Mesendoderm (in vitro differentiated cells): ENCODE results near the gene KLF15.

Source experiments
- DNase-seq: peaks from one replicate; pipeline ENCODE4 v3.0.0; 2013
- H2AK5ac ChIP-seq: 2 replicates; pipeline ENCODE4 v1.6.1; 2013; ENCODE audit warnings: low read length, inconsistent platforms
- H2BK120ac ChIP-seq: 2 replicates; pipeline ENCODE4 v1.6.1; 2013; ENCODE audit warnings: low read depth, mild to moderate bottlenecking, low read length, moderate library complexity, mixed read lengths
- H2BK15ac ChIP-seq: replicated peaks from 2 replicates; pipeline ENCODE4 v1.6.1; 2013; ENCODE audit warnings: low read depth, mild to moderate bottlenecking, moderate library complexity
- H2BK5ac ChIP-seq: 2 replicates; pipeline ENCODE4 v1.6.1; 2013; ENCODE audit warnings: low read length, inconsistent platforms
- H3K18ac ChIP-seq: 2 replicates; pipeline ENCODE4 v1.6.1; 2013; ENCODE audit warnings: mild to moderate bottlenecking, low read length, mixed read lengths
- H3K23ac ChIP-seq: one replicate; pipeline ENCODE4 v1.6.1; 2013; ENCODE audit warnings: low read length
- H3K27ac ChIP-seq: 2 replicates; pipeline ENCODE4 v1.5.1; 2013; ENCODE audit warnings: low read depth, mild to moderate bottlenecking, inconsistent platforms, low read length, moderate library complexity
- H3K27me3 ChIP-seq: 2 replicates; pipeline ENCODE4 v1.6.1; 2013; ENCODE audit warnings: low read length, control low read depth, mild to moderate bottlenecking, inconsistent platforms; ENCODE audit not compliant: insufficient read depth, poor library complexity
- H3K36me3 ChIP-seq: 2 replicates; pipeline ENCODE4 v1.6.1; 2013; ENCODE audit warnings: low read length, inconsistent platforms; ENCODE audit not compliant: control insufficient read depth, insufficient read depth
- H3K4ac ChIP-seq: one replicate; pipeline ENCODE4 v1.6.1; 2013; ENCODE audit warnings: low read depth, mild to moderate bottlenecking, low read length, moderate library complexity
- H3K4me1 ChIP-seq: 2 replicates; pipeline ENCODE4 v1.6.1; 2013; ENCODE audit warnings: low read depth, low read length, inconsistent platforms; ENCODE audit not compliant: control insufficient read depth
- H3K4me2 ChIP-seq: 2 replicates; pipeline ENCODE4 v1.6.1; 2013; ENCODE audit warnings: low read length
- H3K4me3 ChIP-seq: 2 replicates; pipeline ENCODE4 v1.5.1; 2013; ENCODE audit warnings: mild to moderate bottlenecking, low read length
- H3K56ac ChIP-seq: one replicate; pipeline ENCODE4 v1.6.1; 2013; ENCODE audit warnings: low read length
- H3K79me1 ChIP-seq: 2 replicates; pipeline ENCODE4 v1.6.1; 2013; ENCODE audit warnings: low read length, inconsistent platforms
- H3K79me2 ChIP-seq: 2 replicates; pipeline ENCODE4 v1.6.1; 2013; ENCODE audit warnings: mild to moderate bottlenecking, low read length; ENCODE audit not compliant: control insufficient read depth, insufficient read depth
- H3K9ac ChIP-seq: 2 replicates; pipeline ENCODE4 v1.6.1; 2013; ENCODE audit warnings: low read length, inconsistent platforms
- H4K5ac ChIP-seq: one replicate; pipeline ENCODE4 v1.6.1; 2013; ENCODE audit warnings: low read length
- H4K8ac ChIP-seq: one replicate; pipeline ENCODE4 v1.6.1; 2013; ENCODE audit warnings: low read depth, mild to moderate bottlenecking, control low read depth, low read length, moderate library complexity
- WGBS: extraction: QIAGEN DNeasy Blood & Tissue Kit; methylation state at CpG from one replicate; pipeline ENCODE4 v1.1.7; 2013; ENCODE audit warnings: low lambda C conversion rate, missing lambda C conversion rate; ENCODE audit not compliant: insufficient coverage; ENCODE audit errors: extremely low coverage; 5-methylcytosine and 5-hydroxymethylcytosine counted together

KLF15 gene

GRCh38 chr3:126322181-126322967 is 34.8 kb downstream of the KLF15 start:
- Histone ChIP-seq H3K79me1 (no peaks in the 10 kb centered on the region), H4K8ac (no peak overlapping the region), H2BK5ac (no peak overlapping the region), H4K5ac (no peak overlapping the region), H3K27me3 (no peaks in the 10 kb centered on the region), H3K79me2 (no peaks in the 10 kb centered on the region), H3K4ac (no peak overlapping the region), H3K4me2 (no peak overlapping the region), H3K23ac (no peak overlapping the region), H3K56ac (no peak overlapping the region), H3K27ac (no peak overlapping the region), H3K4me1 (no peaks in the 10 kb centered on the region), H2BK120ac (no peak overlapping the region), H3K9ac (no peak overlapping the region), H3K18ac (no peak overlapping the region), H2BK15ac (no peak overlapping the region), H2AK5ac (no peak overlapping the region), H3K36me3 (no peaks in the 10 kb centered on the region), H3K4me3 (no peak overlapping the region)
- no CpG with 5 or more reads among the region's 9 CpGs for WGBS
- DNase-seq = no peak

- no peaks in the 10 kb centered on the region for H3K79me1 ChIP-seq
- no peak overlapping the region for H2BK120ac ChIP-seq
- no peak overlapping the region for H4K8ac ChIP-seq
- no peaks in the 10 kb centered on the region for H3K36me3 ChIP-seq
- no peak overlapping the region for H3K56ac ChIP-seq
- DNase-seq = no peak
- no peak overlapping the region for H2BK15ac ChIP-seq
- no peak overlapping the region for H4K5ac ChIP-seq
- no peaks in the 10 kb centered on the region for H3K4me1 ChIP-seq
- H3K9ac ChIP-seq = no peak overlapping the region
- H3K27ac ChIP-seq = no peak overlapping the region
- no CpG with 5 or more reads among the region's 9 CpGs for WGBS
- no peak overlapping the region for H3K4me3 ChIP-seq
- H3K27me3 ChIP-seq = no peaks in the 10 kb centered on the region
- H2AK5ac ChIP-seq = no peak overlapping the region
- H3K4ac ChIP-seq = no peak overlapping the region
- no peaks in the 10 kb centered on the region for H3K79me2 ChIP-seq
- no peak overlapping the region for H3K18ac ChIP-seq
- H2BK5ac ChIP-seq = no peak overlapping the region
- H3K23ac ChIP-seq = no peak overlapping the region
- H3K4me2 ChIP-seq = no peak overlapping the region
Measured at GRCh38 chr3:126321490-126321889, 35.7 kb downstream of the KLF15 start.

- Histone ChIP-seq H3K56ac (no peak overlapping the region), H3K27ac (no peak overlapping the region), H2BK120ac (no peak overlapping the region), H3K4ac (no peak overlapping the region), H2BK15ac (no peak overlapping the region), H3K27me3 (no peaks in the 10 kb centered on the region), H3K4me2 (no peak overlapping the region), H3K36me3 (no peaks in the 10 kb centered on the region), H3K4me3 (no peak overlapping the region), H3K18ac (no peak overlapping the region), H3K9ac (no peak overlapping the region), H2BK5ac (no peak overlapping the region), H3K79me2 (no peaks in the 10 kb centered on the region), H2AK5ac (no peak overlapping the region), H4K5ac (no peak overlapping the region), H3K23ac (no peak overlapping the region), H4K8ac (no peak overlapping the region), H3K79me1 (no peaks in the 10 kb centered on the region), H3K4me1 (no peaks in the 10 kb centered on the region)
- WGBS = no CpG with 5 or more reads among the region's 7 CpGs
- no peak for DNase-seq
Measured at GRCh38 chr3:126320517-126321293, 36.5 kb downstream of the KLF15 start.

- Histone ChIP-seq H3K56ac (no peak overlapping the region), H3K4ac (no peak overlapping the region), H3K23ac (no peak overlapping the region), H3K27ac (no peak overlapping the region), H2BK15ac (no peak overlapping the region), H3K4me2 (no peak overlapping the region), H4K5ac (no peak overlapping the region), H2BK120ac (no peak overlapping the region), H3K4me3 (no peak overlapping the region), H3K27me3 (no peaks in the 10 kb centered on the region), H3K36me3 (no peaks in the 10 kb centered on the region), H3K79me2 (no peaks in the 10 kb centered on the region), H2BK5ac (no peak overlapping the region), H4K8ac (no peak overlapping the region), H3K9ac (no peak overlapping the region), H3K4me1 (no peaks in the 10 kb centered on the region), H3K18ac (no peak overlapping the region), H3K79me1 (no peaks in the 10 kb centered on the region), H2AK5ac (no peak overlapping the region)
- DNase-seq = no peak
- no CpG with 5 or more reads among the region's 6 CpGs for WGBS
Measured at GRCh38 chr3:126319701-126320295, 37.4 kb downstream of the KLF15 start.

- no peak overlapping the region for H3K4me3 ChIP-seq
- WGBS = no CpG with 5 or more reads among the region's 14 CpGs
- H3K9ac ChIP-seq = no peak overlapping the region
- H2AK5ac ChIP-seq = no peak overlapping the region
- no peak overlapping the region for H2BK5ac ChIP-seq
- H2BK120ac ChIP-seq = no peak overlapping the region
- no peak for DNase-seq
- H3K4me2 ChIP-seq = no peak overlapping the region
- H3K36me3 ChIP-seq = no peaks in the 10 kb centered on the region
- no peak overlapping the region for H4K8ac ChIP-seq
- H3K27ac ChIP-seq = no peak overlapping the region
- H3K4ac ChIP-seq = no peak overlapping the region
- no peaks in the 10 kb centered on the region for H3K79me2 ChIP-seq
- no peak overlapping the region for H2BK15ac ChIP-seq
- no peaks in the 10 kb centered on the region for H3K4me1 ChIP-seq
- H4K5ac ChIP-seq = no peak overlapping the region
- H3K79me1 ChIP-seq = no peaks in the 10 kb centered on the region
- H3K23ac ChIP-seq = no peak overlapping the region
- no peak overlapping the region for H3K56ac ChIP-seq
- no peaks in the 10 kb centered on the region for H3K27me3 ChIP-seq
- H3K18ac ChIP-seq = no peak overlapping the region
Measured at GRCh38 chr3:126317029-126317996, 39.9 kb downstream of the KLF15 start.
